DND-41 (cell line): Measurements from ENCODE around the gene IBA57.

Source experiments
- CTCF ChIP-seq: IDR thresholded peaks from 2 replicates; pipeline ENCODE4 v1.5.1; 2012; ENCODE audit warnings: borderline replicate concordance, low read length, moderate library complexity, mild to moderate bottlenecking; ENCODE audit not compliant: poor library complexity, severe bottlenecking; ENCODE audit errors: extremely low read depth
- EZH2 ChIP-seq: IDR thresholded peaks from 3 replicates; pipeline ENCODE4 v1.6.1; 2012; ENCODE audit warnings: borderline replicate concordance, low read depth, mild to moderate bottlenecking, moderate library complexity, low read length, inconsistent platforms; ENCODE audit not compliant: severe bottlenecking

- no peak for TF ChIP-seq EZH2
- no peak for TF ChIP-seq CTCF
These were observed 47.6 kb upstream of the IBA57 start for GRCh38 chr1:228118040-228118439.
